ENCODE data around the gene HLA-B.

DNA sequence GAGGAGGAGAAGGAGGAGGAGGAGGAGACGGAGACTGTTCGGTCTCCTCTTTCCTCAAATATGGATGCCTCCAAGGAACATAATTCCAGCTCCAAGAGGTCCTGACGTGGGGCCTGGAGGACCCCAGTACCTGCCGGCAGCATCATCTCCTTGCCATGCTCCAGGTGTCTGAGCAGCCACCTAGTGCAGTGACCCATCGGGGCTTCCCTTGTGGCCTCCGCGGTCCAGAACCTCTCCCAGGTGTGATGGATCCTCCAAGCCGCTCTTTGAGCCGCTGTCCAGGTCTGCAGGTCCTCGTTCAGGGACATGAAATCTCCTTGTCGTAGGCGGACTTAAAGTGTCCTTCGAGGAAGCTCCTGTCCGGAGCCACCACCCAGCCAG lies 49.3 kb downstream of the HLA-B start:
- TF ChIP-seq, protein P1, sequence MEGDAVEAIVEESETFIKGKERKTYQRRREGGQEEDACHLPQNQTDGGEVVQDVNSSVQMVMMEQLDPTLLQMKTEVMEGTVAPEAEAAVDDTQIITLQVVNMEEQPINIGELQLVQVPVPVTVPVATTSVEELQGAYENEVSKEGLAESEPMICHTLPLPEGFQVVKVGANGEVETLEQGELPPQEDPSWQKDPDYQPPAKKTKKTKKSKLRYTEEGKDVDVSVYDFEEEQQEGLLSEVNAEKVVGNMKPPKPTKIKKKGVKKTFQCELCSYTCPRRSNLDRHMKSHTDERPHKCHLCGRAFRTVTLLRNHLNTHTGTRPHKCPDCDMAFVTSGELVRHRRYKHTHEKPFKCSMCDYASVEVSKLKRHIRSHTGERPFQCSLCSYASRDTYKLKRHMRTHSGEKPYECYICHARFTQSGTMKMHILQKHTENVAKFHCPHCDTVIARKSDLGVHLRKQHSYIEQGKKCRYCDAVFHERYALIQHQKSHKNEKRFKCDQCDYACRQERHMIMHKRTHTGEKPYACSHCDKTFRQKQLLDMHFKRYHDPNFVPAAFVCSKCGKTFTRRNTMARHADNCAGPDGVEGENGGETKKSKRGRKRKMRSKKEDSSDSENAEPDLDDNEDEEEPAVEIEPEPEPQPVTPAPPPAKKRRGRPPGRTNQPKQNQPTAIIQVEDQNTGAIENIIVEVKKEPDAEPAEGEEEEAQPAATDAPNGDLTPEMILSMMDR (tag by site-specific recombination; IDR thresholded peaks at IDR 0.05), result no peak
- TF ChIP-seq KLF9 (tag by site-specific recombination; IDR thresholded peaks at IDR 0.05; ENCODE audit: low read depth) (no peak), HOXA7 (CRISPR knock-in tag; IDR thresholded peaks at IDR 0.05; ENCODE audit: borderline replicate concordance) (no peak), ZSCAN30 (tag by site-specific recombination; IDR thresholded peaks at IDR 0.05) (no peak), ZBTB21 (tag by site-specific recombination; IDR thresholded peaks at IDR 0.05) (no peak), ZNF596 (tag by site-specific recombination; IDR thresholded peaks at IDR 0.05) (no peak), ZNF223 (tag by site-specific recombination; IDR thresholded peaks at IDR 0.05) (no peak), ZNF174 (tag by site-specific recombination; IDR thresholded peaks at IDR 0.05) (no peak), ZNF585B (tag by site-specific recombination; IDR thresholded peaks at IDR 0.05) (no peak)
- TF ChIP-seq, protein P2, sequence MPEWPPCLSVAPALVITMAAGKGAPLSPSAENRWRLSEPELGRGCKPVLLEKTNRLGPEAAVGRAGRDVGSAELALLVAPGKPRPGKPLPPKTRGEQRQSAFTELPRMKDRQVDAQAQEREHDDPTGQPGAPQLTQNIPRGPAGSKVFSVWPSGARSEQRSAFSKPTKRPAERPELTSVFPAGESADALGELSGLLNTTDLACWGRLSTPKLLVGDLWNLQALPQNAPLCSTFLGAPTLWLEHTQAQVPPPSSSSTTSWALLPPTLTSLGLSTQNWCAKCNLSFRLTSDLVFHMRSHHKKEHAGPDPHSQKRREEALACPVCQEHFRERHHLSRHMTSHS (tag by site-specific recombination; IDR thresholded peaks at IDR 0.05), result no peak
- TF ChIP-seq, protein P3, sequence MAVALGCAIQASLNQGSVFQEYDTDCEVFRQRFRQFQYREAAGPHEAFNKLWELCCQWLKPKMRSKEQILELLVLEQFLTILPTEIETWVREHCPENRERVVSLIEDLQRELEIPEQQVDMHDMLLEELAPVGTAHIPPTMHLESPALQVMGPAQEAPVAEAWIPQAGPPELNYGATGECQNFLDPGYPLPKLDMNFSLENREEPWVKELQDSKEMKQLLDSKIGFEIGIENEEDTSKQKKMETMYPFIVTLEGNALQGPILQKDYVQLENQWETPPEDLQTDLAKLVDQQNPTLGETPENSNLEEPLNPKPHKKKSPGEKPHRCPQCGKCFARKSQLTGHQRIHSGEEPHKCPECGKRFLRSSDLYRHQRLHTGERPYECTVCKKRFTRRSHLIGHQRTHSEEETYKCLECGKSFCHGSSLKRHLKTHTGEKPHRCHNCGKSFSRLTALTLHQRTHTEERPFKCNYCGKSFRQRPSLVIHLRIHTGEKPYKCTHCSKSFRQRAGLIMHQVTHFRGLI (tag by site-specific recombination; IDR thresholded peaks at IDR 0.05), result no peak
- TF ChIP-seq, protein P4, sequence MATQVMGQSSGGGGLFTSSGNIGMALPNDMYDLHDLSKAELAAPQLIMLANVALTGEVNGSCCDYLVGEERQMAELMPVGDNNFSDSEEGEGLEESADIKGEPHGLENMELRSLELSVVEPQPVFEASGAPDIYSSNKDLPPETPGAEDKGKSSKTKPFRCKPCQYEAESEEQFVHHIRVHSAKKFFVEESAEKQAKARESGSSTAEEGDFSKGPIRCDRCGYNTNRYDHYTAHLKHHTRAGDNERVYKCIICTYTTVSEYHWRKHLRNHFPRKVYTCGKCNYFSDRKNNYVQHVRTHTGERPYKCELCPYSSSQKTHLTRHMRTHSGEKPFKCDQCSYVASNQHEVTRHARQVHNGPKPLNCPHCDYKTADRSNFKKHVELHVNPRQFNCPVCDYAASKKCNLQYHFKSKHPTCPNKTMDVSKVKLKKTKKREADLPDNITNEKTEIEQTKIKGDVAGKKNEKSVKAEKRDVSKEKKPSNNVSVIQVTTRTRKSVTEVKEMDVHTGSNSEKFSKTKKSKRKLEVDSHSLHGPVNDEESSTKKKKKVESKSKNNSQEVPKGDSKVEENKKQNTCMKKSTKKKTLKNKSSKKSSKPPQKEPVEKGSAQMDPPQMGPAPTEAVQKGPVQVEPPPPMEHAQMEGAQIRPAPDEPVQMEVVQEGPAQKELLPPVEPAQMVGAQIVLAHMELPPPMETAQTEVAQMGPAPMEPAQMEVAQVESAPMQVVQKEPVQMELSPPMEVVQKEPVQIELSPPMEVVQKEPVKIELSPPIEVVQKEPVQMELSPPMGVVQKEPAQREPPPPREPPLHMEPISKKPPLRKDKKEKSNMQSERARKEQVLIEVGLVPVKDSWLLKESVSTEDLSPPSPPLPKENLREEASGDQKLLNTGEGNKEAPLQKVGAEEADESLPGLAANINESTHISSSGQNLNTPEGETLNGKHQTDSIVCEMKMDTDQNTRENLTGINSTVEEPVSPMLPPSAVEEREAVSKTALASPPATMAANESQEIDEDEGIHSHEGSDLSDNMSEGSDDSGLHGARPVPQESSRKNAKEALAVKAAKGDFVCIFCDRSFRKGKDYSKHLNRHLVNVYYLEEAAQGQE (tag by site-specific recombination; IDR thresholded peaks at IDR 0.05), result no peak
- TF ChIP-seq, protein P5, sequence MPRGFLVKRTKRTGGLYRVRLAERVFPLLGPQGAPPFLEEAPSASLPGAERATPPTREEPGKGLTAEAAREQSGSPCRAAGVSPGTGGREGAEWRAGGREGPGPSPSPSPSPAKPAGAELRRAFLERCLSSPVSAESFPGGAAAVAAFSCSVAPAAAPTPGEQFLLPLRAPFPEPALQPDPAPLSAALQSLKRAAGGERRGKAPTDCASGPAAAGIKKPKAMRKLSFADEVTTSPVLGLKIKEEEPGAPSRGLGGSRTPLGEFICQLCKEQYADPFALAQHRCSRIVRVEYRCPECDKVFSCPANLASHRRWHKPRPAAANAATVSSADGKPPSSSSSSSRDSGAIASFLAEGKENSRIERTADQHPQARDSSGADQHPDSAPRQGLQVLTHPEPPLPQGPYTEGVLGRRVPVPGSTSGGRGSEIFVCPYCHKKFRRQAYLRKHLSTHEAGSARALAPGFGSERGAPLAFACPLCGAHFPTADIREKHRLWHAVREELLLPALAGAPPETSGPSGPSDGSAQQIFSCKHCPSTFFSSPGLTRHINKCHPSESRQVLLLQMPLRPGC (tag by site-specific recombination; IDR thresholded peaks at IDR 0.05), result no peak

Measured in HEK293 (cell line).